ENCODE measurements around the gene SEPTIN12. TPM values are rescaled to one million over a fixed set of nuclear protein-coding genes. Genes with fewer than 3 reads are reported as not detected.

SEPTIN12 gene
- total and polyA plus RNA-seq, 9 donors, result 0.30 TPM; not detected in 8

- Histone ChIP-seq H3K4me3 (ENCODE audit: low read length) (no peak overlapping the region), H3K9me3 (replicated peaks; ENCODE audit: control insufficient read depth, low read depth, low read length) (no peaks in the 10 kb centered on the region), H3K27me3 (ENCODE audit: control insufficient read depth, insufficient read depth, low read length) (no peaks in the 10 kb centered on the region), H3K36me3 (ENCODE audit: control insufficient read depth, insufficient read depth, low read length) (no peaks in the 10 kb centered on the region), H3K27ac (ENCODE audit: low read length) (no peak overlapping the region), H3K4me1 (ENCODE audit: control insufficient read depth, insufficient read depth, low read length) (peaks cover 17% of the 10 kb centered on the region)
- no peak for DNase-seq
- no CpG with 5 or more reads among the region's 3 CpGs for WGBS (ENCODE audit: insufficient coverage)
Measured at GRCh38 chr16:4771646-4772045, 16.5 kb downstream of the SEPTIN12 start.

GRCh38 chr16:4769306-4769638 lies 18.9 kb downstream of the SEPTIN12 start:
- Histone ChIP-seq H3K27me3 (ENCODE audit: control insufficient read depth, insufficient read depth, low read length) (no peaks in the 10 kb centered on the region), H3K36me3 (ENCODE audit: control insufficient read depth, insufficient read depth, low read length) (peaks cover 10% of the 10 kb centered on the region), H3K4me3 (ENCODE audit: low read length) (peak overlapping the region; percentile 64), H3K4me1 (ENCODE audit: control insufficient read depth, insufficient read depth, low read length) (peaks cover 29% of the 10 kb centered on the region), H3K9me3 (replicated peaks; ENCODE audit: control insufficient read depth, low read depth, low read length) (no peaks in the 10 kb centered on the region), H3K27ac (ENCODE audit: low read length) (no peak overlapping the region)
- DNase-seq, result no peak
- 55% methylated on average over 7 of the region's 7 CpGs for WGBS (ENCODE audit: insufficient coverage)

GRCh38 chr16:4768549-4769305 lies 19.4 kb downstream of the SEPTIN12 start:
- peaks cover 29% of the 10 kb centered on the region for H3K4me1 ChIP-seq (ENCODE audit: control insufficient read depth, insufficient read depth, low read length)
- WGBS (ENCODE audit: insufficient coverage), result 3% methylated on average over 44 of the region's 48 CpGs

GRCh38 chr16:4767872-4768548 lies 20.1 kb downstream of the SEPTIN12 start:
- peaks cover 22% of the 10 kb centered on the region for H3K36me3 ChIP-seq (ENCODE audit: control insufficient read depth, insufficient read depth, low read length)
- peak overlapping the region; percentile 95 for H3K27ac ChIP-seq (ENCODE audit: low read length)
- no peak for DNase-seq
- no peaks in the 10 kb centered on the region for H3K9me3 ChIP-seq (replicated peaks; ENCODE audit: control insufficient read depth, low read depth, low read length)
- H3K4me1 ChIP-seq (ENCODE audit: control insufficient read depth, insufficient read depth, low read length), result peaks cover 29% of the 10 kb centered on the region
- H3K27me3 ChIP-seq (ENCODE audit: control insufficient read depth, insufficient read depth, low read length), result no peaks in the 10 kb centered on the region
- 23% methylated on average over 1 of the region's 17 CpGs for WGBS (ENCODE audit: insufficient coverage)
- peak overlapping the region; percentile 64 for H3K4me3 ChIP-seq (ENCODE audit: low read length)

More at GRCh38 chr16:4768549-4769305, 19.4 kb downstream of the SEPTIN12 start:
- peak; percentile 99 for DNase-seq
- H3K27ac ChIP-seq (ENCODE audit: low read length), result peak overlapping the region; percentile 95
- no peaks in the 10 kb centered on the region for H3K27me3 ChIP-seq (ENCODE audit: control insufficient read depth, insufficient read depth, low read length)
- H3K4me3 ChIP-seq (ENCODE audit: low read length), result peak overlapping the region; percentile 64
- no peaks in the 10 kb centered on the region for H3K9me3 ChIP-seq (replicated peaks; ENCODE audit: control insufficient read depth, low read depth, low read length)
- H3K36me3 ChIP-seq (ENCODE audit: control insufficient read depth, insufficient read depth, low read length), result peaks cover 16% of the 10 kb centered on the region

- peak; percentile 99 for DNase-seq
- Histone ChIP-seq H3K4me3 (ENCODE audit: low read length) (peak within 1 kb of the TSS; percentile 86), H3K27ac (ENCODE audit: low read length) (peak within 1 kb of the TSS; percentile 95), H3K9me3 (replicated peaks; ENCODE audit: control insufficient read depth, low read depth, low read length) (no peaks in the 10 kb centered on the region), H3K36me3 (ENCODE audit: control insufficient read depth, insufficient read depth, low read length) (peaks cover 31% of the 10 kb centered on the region), H3K27me3 (ENCODE audit: control insufficient read depth, insufficient read depth, low read length) (no peaks in the 10 kb centered on the region), H3K4me1 (ENCODE audit: control insufficient read depth, insufficient read depth, low read length) (peaks cover 29% of the 10 kb centered on the region)
- WGBS (ENCODE audit: insufficient coverage), result 3% methylated on average over 66 of the region's 72 CpGs
Measured at GRCh38 chr16:4766875-4767628, 21.1 kb downstream of the SEPTIN12 start, which contains the start of gene ZNF500. Gene ZNF500 (minus strand): TSS chr16:4767162. CDS start chr16:4765978, 1,184 bp downstream.

GRCh38 chr16:4765511-4766474 lies 22.4 kb downstream of the SEPTIN12 start:
- Histone ChIP-seq H3K27me3 (ENCODE audit: control insufficient read depth, insufficient read depth, low read length) (no peaks in the 10 kb centered on the region), H3K4me3 (ENCODE audit: low read length) (peak overlapping the region; percentile 86), H3K27ac (ENCODE audit: low read length) (no peak overlapping the region), H3K9me3 (replicated peaks; ENCODE audit: control insufficient read depth, low read depth, low read length) (no peaks in the 10 kb centered on the region), H3K4me1 (ENCODE audit: control insufficient read depth, insufficient read depth, low read length) (peaks cover 29% of the 10 kb centered on the region), H3K36me3 (ENCODE audit: control insufficient read depth, insufficient read depth, low read length) (peaks cover 38% of the 10 kb centered on the region)
- no peak for DNase-seq
- 85% methylated on average over 21 of the region's 26 CpGs for WGBS (ENCODE audit: insufficient coverage)

- Histone ChIP-seq H3K27me3 (ENCODE audit: control insufficient read depth, insufficient read depth, low read length) (no peaks in the 10 kb centered on the region), H3K27ac (ENCODE audit: low read length) (no peak overlapping the region), H3K4me1 (ENCODE audit: control insufficient read depth, insufficient read depth, low read length) (peaks cover 23% of the 10 kb centered on the region), H3K9me3 (replicated peaks; ENCODE audit: control insufficient read depth, low read depth, low read length) (no peaks in the 10 kb centered on the region), H3K36me3 (ENCODE audit: control insufficient read depth, insufficient read depth, low read length) (peaks cover 57% of the 10 kb centered on the region), H3K4me3 (ENCODE audit: low read length) (no peak overlapping the region)
- no peak for DNase-seq
- WGBS (ENCODE audit: insufficient coverage), result 97% methylated on average over 6 of the region's 7 CpGs
Measured at GRCh38 chr16:4763791-4764190, 24.4 kb downstream of the SEPTIN12 start.

GRCh38 chr16:4762205-4762604 lies 25.9 kb downstream of the SEPTIN12 start:
- H3K4me1 ChIP-seq (ENCODE audit: control insufficient read depth, insufficient read depth, low read length), result peaks cover 12% of the 10 kb centered on the region
- no peaks in the 10 kb centered on the region for H3K27me3 ChIP-seq (ENCODE audit: control insufficient read depth, insufficient read depth, low read length)
- no peak overlapping the region for H3K4me3 ChIP-seq (ENCODE audit: low read length)
- peaks cover 66% of the 10 kb centered on the region for H3K36me3 ChIP-seq (ENCODE audit: control insufficient read depth, insufficient read depth, low read length)
- H3K9me3 ChIP-seq (replicated peaks; ENCODE audit: control insufficient read depth, low read depth, low read length), result no peaks in the 10 kb centered on the region
- H3K27ac ChIP-seq (ENCODE audit: low read length), result no peak overlapping the region
- no peak for DNase-seq
- 98% methylated on average over 6 of the region's 9 CpGs for WGBS (ENCODE audit: insufficient coverage)

GRCh38 chr16:4760221-4760910 lies 27.8 kb downstream of the SEPTIN12 start:
- H3K27ac ChIP-seq (ENCODE audit: low read length), result no peak overlapping the region
- H3K27me3 ChIP-seq (ENCODE audit: control insufficient read depth, insufficient read depth, low read length), result no peaks in the 10 kb centered on the region
- H3K4me3 ChIP-seq (ENCODE audit: low read length), result no peak overlapping the region
- 90% methylated on average over 23 of the region's 23 CpGs for WGBS (ENCODE audit: insufficient coverage)
- peaks cover 1% of the 10 kb centered on the region for H3K4me1 ChIP-seq (ENCODE audit: control insufficient read depth, insufficient read depth, low read length)
- peaks cover 79% of the 10 kb centered on the region for H3K36me3 ChIP-seq (ENCODE audit: control insufficient read depth, insufficient read depth, low read length)
- H3K9me3 ChIP-seq (replicated peaks; ENCODE audit: control insufficient read depth, low read depth, low read length), result no peaks in the 10 kb centered on the region
- DNase-seq, result no peak

Measured in muscle of leg (tissue), 11 donors.